Measurements from ENCODE around the gene CCDC170.

DNA sequence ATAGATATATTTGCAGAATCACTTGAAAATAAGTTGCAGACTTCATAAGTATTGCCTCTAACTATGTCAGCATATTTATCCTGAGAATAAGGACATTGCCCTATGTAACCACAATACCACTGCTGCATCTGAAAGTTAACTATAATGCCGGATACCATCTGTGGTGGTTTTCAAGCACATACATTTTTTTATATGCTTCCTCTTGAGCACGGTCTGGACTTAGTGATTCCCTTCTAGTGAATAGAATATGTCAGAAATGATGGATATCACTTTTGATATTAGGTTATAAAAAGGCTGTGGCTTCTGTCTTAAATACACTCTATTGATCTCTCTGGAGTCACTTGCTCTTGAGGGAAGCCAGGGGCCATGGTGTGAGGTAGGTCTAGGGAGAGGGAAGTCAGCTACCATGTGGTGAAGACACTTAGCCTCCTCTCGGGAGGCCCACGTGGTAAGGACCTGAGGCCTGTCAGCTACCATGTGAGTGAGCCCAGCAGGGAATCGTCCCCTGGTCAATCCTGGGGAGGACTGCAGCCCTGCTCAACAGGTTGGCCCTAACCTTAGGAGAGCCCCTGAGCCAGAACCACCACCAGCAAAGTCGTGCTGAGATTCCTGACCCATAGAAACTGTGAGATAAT, 57.5 kb downstream of the CCDC170 start:
- no peak for TF ChIP-seq POLR2A (IDR thresholded peaks at IDR 0.05)
- no peak for TF ChIP-seq POLR2AphosphoS5 (IDR thresholded peaks at IDR 0.05)
- TF ChIP-seq, protein P1, sequence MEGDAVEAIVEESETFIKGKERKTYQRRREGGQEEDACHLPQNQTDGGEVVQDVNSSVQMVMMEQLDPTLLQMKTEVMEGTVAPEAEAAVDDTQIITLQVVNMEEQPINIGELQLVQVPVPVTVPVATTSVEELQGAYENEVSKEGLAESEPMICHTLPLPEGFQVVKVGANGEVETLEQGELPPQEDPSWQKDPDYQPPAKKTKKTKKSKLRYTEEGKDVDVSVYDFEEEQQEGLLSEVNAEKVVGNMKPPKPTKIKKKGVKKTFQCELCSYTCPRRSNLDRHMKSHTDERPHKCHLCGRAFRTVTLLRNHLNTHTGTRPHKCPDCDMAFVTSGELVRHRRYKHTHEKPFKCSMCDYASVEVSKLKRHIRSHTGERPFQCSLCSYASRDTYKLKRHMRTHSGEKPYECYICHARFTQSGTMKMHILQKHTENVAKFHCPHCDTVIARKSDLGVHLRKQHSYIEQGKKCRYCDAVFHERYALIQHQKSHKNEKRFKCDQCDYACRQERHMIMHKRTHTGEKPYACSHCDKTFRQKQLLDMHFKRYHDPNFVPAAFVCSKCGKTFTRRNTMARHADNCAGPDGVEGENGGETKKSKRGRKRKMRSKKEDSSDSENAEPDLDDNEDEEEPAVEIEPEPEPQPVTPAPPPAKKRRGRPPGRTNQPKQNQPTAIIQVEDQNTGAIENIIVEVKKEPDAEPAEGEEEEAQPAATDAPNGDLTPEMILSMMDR (IDR thresholded peaks at IDR 0.05) = no peak

Data from upper lobe of left lung (tissue), 4 donors.